NOMO-1 (cell line): ENCODE data around the gene ARHGDIA.
A peak's percentile ranks its signal among the peaks of the same experiment; 100 is the strongest.

Source experiments
- DNase-seq, 2 experiments: peaks; one replicate each; lab custom pipeline; 2025; ENCODE audit not compliant: unreplicated experiment in 2 of 2; lab: John Stamatoyannopoulos, UW

ARHGDIA gene

DNA sequence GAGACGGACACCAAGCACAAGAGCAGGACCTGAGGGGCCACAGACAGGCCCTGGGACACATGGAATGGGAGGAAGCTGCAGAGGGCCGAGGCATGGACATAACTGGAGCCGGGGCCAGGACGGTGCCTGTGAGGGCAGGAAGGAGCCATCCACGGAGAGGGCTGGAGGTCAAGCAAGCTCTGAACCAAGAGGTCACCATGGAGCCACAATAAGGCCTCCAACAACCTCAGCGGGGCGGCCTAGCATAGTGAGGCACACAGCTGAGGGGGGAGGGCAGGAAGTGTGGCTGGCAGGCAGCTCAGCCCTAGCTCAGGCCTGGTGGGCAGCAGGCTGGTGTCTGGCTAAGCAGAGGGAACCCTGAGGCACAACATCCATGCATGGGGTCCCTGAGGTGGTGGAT, 42.5 kb downstream of the ARHGDIA start:
- no peak for DNase-seq

DNA sequence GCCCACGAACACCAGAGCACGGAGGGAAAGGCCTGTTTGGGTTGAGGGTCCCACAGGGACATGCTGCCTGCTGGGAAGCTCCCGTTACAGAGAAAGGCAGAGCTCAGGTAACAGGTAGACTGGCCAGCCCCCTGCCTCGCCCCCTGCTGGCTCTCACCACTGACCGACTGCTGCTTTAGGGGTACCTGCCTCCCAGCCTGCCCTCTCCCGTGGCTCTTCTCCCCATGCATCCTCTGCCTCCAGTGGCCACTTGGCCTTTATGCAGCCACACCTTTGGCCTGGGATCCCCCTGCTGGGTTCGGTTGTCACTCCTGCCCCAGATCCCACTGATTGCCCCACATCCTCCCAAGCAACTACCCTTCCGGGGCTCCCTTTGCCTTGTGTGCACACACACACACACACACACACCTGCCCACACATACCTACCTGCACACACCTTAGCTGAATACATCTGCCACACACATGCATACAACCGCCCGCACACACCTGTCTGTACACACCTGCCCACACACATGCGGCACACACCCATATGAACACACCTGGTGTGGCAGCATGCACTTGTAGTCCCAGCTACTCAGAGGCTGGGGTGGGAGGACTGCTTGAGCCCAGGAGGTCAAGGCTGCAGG, 45.2 kb downstream of the ARHGDIA start:
- no peak for DNase-seq

DNA sequence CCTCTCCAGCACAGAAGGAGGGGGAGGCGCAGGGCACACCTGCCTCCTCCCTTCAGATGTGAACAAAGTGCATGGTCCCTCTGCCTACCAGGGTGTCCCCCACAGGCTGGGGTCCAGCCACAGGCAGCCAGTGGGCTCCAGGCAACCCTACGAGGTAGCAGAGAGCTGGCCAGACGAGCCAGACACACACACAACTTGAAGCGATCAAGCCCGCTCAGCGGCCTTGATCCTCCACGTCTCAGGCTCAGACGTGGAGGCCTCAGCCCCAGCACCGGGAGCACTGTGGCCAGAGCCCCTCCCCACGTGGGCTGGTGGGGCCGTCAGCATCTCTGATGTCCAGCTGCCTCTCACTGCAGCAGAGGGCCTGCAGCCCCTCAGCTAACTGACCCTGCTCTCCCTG, 46.5 kb downstream of the ARHGDIA start:
- no peak for DNase-seq

DNA sequence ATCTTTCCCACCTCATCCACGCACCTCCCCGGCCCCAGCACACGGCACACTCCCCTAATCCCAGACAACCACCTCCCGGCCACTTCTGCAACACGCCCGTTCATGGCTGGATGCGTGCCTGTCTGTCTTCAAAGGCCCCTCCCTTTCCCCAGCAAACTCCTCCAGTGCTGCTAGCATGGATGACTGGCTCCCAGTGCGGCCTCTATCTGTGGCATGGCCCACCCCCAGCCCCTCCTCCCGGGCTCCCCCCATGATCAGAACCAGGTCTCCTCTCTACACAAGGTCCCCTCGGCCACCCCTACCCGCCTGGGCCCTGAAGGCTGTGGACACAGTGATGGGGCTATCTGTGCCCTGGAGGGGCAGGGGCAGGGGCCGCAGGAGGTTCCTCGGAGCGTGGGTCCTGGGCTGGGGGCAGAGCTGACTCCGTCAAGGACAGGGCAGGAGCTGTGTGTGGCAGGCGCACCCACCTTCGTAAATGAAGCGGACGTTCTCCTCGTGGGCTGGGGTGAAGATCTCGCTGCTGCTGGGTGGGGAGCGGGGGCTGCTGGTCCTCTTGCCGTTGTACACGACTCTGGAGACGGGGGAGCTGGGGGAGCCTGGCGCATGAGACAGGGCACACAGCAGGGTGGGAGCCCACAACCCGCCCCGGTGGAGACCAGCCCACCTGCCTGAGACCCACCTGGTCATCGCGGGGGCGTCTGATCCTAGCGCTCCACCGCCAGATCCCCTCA, 47.2 kb downstream of the ARHGDIA start:
- no peak for DNase-seq

DNA sequence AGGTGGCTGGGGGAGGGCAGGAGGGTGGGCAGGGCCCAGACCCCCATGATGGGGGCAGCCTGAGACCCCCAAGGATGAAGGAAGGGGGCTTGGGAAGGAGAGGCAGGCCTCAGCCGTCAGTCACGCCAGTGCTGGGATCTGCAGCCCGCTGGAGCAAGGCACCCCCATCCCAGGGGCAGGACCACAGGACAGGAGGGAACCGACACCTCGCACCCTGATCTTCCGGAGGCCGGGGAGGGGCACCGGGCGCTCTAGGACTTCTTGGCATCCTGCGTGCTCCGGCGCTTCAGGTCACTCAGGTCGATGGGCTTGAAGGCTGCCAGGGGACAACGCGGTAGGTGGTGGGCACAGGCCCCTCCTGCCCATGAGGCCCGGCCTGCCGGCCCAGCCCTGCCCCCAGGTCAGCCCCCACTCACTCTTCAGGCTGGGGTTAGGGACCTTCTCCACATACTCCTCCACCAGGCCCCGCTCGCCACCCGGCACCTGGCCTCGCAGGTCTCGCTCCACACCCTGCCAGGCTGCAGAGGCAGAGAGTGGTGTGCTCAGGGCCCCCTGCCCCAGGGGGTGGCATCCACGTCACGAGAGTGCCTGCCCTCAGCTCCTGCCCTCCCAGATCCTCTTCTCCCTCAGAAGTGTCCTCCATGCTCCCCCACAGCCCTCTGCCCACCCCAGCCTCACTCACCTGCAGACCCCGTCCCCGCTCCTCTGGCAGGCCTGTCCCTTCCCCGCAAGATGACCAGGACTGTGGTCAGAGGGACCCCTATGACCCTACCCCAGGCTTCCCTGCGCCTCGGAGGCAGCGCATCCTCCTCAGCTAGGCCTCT, 47.9 kb downstream of the ARHGDIA start:
- DNase-seq = no peak

DNA sequence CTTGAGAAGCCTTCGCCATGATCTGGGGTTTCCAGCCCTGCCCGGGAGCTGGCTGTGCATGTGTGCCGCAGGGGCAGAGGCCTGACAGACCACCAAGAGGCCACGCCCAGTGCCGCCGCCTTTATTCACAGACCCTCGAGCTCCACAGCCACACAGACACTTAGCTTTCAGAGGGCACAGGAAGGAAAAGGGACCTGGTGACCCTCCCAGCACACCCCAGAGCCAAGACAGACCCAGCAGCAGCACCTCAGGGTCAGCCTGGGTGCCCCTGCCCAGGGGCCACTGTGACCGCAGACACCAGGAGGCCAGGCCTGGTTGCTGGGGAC, 48.9 kb downstream of the ARHGDIA start:
- DNase-seq = no peak

DNA sequence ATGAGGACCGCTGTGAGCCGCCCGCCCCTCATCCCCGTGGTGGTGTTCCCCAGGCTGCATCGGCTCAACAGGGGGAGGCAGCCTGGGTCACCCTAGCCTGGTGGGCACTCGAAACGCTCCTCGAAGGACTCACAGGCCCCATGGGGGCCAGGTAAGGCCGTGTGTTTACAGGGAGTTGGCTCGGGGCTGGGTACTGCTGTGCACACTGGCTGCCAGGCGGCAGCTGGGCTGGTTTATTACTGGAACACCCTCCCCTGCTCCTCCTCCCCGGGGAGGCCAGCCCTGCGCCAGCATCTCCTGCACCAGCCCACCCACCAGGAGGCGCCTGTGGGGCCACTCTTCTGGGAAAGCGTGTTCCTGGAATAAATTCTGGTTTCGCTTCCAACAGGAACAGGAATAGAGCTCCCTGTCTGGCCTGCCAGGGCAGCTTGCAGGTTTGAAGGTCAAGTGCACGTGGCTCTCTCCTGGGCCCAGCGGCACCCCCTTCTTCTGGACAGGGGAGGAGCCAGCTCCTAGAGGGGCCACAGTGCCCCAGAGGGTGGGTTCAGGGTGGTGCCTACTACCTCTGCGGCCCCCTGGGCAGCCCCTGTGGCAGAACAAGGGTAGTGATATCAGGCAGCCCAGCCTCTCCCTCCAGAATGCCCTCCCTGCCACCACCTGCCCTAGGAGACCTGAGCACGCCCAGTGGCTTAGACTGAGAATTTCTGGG, 49.4 kb downstream of the ARHGDIA start:
- DNase-seq = peak; percentile 24 to 32

DNA sequence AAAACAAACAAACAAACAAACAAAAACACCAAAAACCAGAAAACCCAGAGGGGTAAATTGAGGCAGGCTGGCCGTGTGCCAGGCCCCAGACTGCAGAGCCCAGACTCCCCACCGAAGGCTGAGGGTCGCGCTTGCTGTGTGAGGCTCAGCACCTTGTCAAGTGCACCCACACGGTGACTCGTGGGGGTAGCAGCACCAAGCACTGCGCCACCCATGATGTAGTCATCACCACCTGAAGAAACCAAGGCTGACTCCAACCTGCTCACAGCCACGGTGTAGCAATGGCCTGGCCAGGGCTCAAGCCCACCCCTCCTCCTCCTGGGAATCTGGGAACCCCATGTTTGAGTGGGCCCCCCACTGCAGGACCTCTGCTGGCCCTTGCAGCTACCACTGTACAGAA, 50.0 kb downstream of the ARHGDIA start:
- no peak for DNase-seq

DNA sequence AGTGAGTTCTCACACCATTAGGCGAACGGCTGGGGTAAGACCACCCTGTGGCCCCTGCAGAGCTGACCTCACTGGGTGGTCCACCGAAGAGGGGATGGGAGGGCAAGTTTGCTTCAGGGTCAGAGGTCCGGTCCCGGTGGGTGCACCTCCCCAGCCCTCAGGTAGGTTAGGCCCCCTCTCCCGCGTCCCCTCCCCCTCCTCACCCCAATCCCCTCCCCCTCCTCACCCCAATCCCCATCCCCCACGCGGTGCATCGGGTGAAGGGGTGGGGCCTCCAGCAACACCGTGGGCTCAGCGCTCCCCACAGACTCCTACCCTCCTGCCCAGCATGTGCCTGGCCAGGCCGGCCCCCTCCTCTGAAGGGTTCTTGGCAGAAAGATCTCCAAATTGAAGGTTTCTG, 51.4 kb downstream of the ARHGDIA start:
- DNase-seq = no peak

DNA sequence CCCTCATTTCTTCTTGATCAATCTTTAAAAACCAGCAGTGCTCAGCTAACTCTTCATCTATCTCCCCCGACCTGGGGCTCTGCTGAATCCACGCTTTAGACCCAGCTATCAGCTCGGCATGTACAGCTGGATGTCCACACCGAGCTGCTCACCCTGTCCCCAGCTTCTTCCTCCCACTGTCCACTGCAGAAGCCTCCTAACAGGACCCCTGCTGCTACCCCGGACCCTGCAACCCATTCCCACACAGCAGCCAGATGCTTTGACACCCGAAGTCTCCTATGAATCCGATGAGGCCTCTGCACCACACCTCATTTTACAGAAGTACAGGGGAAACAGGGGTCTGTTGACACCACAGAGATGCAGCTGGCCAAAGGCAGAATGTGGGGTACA, 53.4 kb downstream of the ARHGDIA start:
- no peak for DNase-seq
